H1 (cell line): ENCODE measurements around the gene IRGQ. TPM values are rescaled to one million over a fixed set of nuclear protein-coding genes. Genes with fewer than 3 reads are reported as not detected.
A peak's percentile ranks its signal among the peaks of the same experiment; 100 is the strongest.

ENCODE experiments used
- CTBP2 ChIP-seq: IDR thresholded peaks from 2 replicates; pipeline ENCODE4 v1.7.0; 2011; ENCODE audit warnings: borderline replicate concordance, mild to moderate bottlenecking, moderate library complexity, mixed read lengths, low read length; ENCODE audit not compliant: insufficient read depth, insufficient read length
- polyA plus RNA-seq, 7 experiments: library from polyadenylated mRNA; depleted of rRNA in 3 of 7; stranded (reverse) in 5 of 7; unstranded in 2 of 7; fragments of >200 nt in 5 of 7; fragments of 200-250 nt in 2 of 7; gene quantifications; 1 replicate in 5 of 7; 2 replicates in 1 of 7; 4 replicates in 1 of 7; pipeline versions ENCODE4 v1.2.1 to v1.2.3, GENCODE V29; 2011 to 2013; ENCODE audit warnings: missing spikeins in 2 of 7, mixed read lengths in 2 of 7
- total RNA-seq: library from RNA; stranded (reverse); fragmentation: NEBNext Ultra II Directional; extraction: Animal tissue kit (Norgen Biotek cat#: 25700); gene quantifications from 2 replicates; pipeline ENCODE4 v1.2.1, GENCODE V29; 2021
- TF ChIP-seq, protein P1 (sequence below), 3 experiments: IDR thresholded peaks; 1 replicate in 2 of 3; 2 replicates in 1 of 3; pipeline versions ENCODE4 v1.5.1 to v1.6.1; 2011; ENCODE audit warnings: low read length in 3 of 3, mild to moderate bottlenecking in 3 of 3, inconsistent platforms in 2 of 3, low read depth in 1 of 3, moderate library complexity in 1 of 3; ENCODE audit not compliant: insufficient read depth in 1 of 3; ENCODE audit errors: control extremely low read depth in 1 of 3
- TF ChIP-seq, protein P2 (sequence below): IDR thresholded peaks from 2 replicates; pipeline ENCODE4 v1.6.1; 2011; ENCODE audit warnings: low read depth, mild to moderate bottlenecking, low read length; ENCODE audit not compliant: insufficient read depth

IRGQ gene
- total and polyA plus RNA-seq, 2 of the 8 experiments (the other 6 are each of a cell fraction or from before 2014, with no cell fraction given), result 16.0 to 42.9 TPM

- TF ChIP-seq, protein P1, sequence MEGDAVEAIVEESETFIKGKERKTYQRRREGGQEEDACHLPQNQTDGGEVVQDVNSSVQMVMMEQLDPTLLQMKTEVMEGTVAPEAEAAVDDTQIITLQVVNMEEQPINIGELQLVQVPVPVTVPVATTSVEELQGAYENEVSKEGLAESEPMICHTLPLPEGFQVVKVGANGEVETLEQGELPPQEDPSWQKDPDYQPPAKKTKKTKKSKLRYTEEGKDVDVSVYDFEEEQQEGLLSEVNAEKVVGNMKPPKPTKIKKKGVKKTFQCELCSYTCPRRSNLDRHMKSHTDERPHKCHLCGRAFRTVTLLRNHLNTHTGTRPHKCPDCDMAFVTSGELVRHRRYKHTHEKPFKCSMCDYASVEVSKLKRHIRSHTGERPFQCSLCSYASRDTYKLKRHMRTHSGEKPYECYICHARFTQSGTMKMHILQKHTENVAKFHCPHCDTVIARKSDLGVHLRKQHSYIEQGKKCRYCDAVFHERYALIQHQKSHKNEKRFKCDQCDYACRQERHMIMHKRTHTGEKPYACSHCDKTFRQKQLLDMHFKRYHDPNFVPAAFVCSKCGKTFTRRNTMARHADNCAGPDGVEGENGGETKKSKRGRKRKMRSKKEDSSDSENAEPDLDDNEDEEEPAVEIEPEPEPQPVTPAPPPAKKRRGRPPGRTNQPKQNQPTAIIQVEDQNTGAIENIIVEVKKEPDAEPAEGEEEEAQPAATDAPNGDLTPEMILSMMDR (IDR thresholded peaks at IDR 0.05; ENCODE audit: control extremely low read depth in 1 of 3, insufficient read depth in 1 of 3, low read depth in 1 of 3, low read length in 3 of 3), result peak; percentile 80 to 91 (median 83)
- TF ChIP-seq CTBP2, result no peak
- TF ChIP-seq, protein P2, sequence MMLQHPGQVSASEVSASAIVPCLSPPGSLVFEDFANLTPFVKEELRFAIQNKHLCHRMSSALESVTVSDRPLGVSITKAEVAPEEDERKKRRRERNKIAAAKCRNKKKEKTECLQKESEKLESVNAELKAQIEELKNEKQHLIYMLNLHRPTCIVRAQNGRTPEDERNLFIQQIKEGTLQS, result no peak
- TF ChIP-seq, all 59 proteins: peak for 5
Observed at GRCh38 chr19:43534816-43535761, 60.8 kb downstream of the IRGQ start (continued).

Other genes with a start within 250 kb of the IRGQ start
- 3.4 and 4.2 TPM in 2 replicates for gene CD177, start 242.4 kb downstream of the IRGQ start, total RNA-seq
- 10.0 and 10.5 TPM in 2 replicates for gene CD177, start 242.4 kb downstream of the IRGQ start, polyA plus RNA-seq (2011; rRNA removed)
- gene TEX101, start 181.2 kb downstream of the IRGQ start, total RNA-seq, result not detected in 2 replicates
- gene TEX101, start 181.2 kb downstream of the IRGQ start, polyA plus RNA-seq (2011; rRNA removed), result 0.06 and 0.12 TPM in 2 replicates
- gene LYPD3, start 130.5 kb downstream of the IRGQ start, total RNA-seq, result 4.0 and 4.1 TPM in 2 replicates
- gene LYPD3, start 130.5 kb downstream of the IRGQ start, polyA plus RNA-seq (2011; rRNA removed), result 16.4 and 18.4 TPM in 2 replicates
- 7.5 and 8.5 TPM in 2 replicates for gene PHLDB3, start 91.4 kb downstream of the IRGQ start, total RNA-seq
- gene PHLDB3, start 91.4 kb downstream of the IRGQ start, polyA plus RNA-seq (2011; rRNA removed), result 4.0 and 6.5 TPM in 2 replicates
- 18.6 and 19.9 TPM in 2 replicates for gene ETHE1, start 68.9 kb downstream of the IRGQ start, total RNA-seq
- 92.7 and 96.0 TPM in 2 replicates for gene ETHE1, start 68.9 kb downstream of the IRGQ start, polyA plus RNA-seq (2011; rRNA removed)
- gene ZNF575, start 62.9 kb downstream of the IRGQ start, total RNA-seq, result not detected in 2 replicates
- 0.05 and 0.16 TPM in 2 replicates for gene ZNF575, start 62.9 kb downstream of the IRGQ start, polyA plus RNA-seq (2011; rRNA removed)
- 42.5 and 48.5 TPM in 2 replicates for gene XRCC1, start 20.6 kb downstream of the IRGQ start, total RNA-seq
- gene XRCC1, start 20.6 kb downstream of the IRGQ start, polyA plus RNA-seq (2011; rRNA removed), result 44.4 and 57.9 TPM in 2 replicates
- 7.5 and 9.2 TPM in 2 replicates for gene PINLYP, start 20.3 kb downstream of the IRGQ start, total RNA-seq
- gene PINLYP, start 20.3 kb downstream of the IRGQ start, polyA plus RNA-seq (2011; rRNA removed), result 27.1 and 31.3 TPM in 2 replicates
- gene ZNF576, start 461 bp upstream of the IRGQ start, total RNA-seq, result 13.6 and 14.7 TPM in 2 replicates
- 32.4 and 35.9 TPM in 2 replicates for gene ZNF576, start 461 bp upstream of the IRGQ start, polyA plus RNA-seq (2011; rRNA removed)
- gene SRRM5, start 16.0 kb upstream of the IRGQ start, total RNA-seq, result 0.11 and 0.25 TPM in 2 replicates
- 0.06 and 0.16 TPM in 2 replicates for gene SRRM5, start 16.0 kb upstream of the IRGQ start, polyA plus RNA-seq (2011; rRNA removed)
- gene ZNF428, start 23.5 kb upstream of the IRGQ start, total RNA-seq, result 16.7 and 19.5 TPM in 2 replicates
- 7.8 and 15.5 TPM in 2 replicates for gene ZNF428, start 23.5 kb upstream of the IRGQ start, polyA plus RNA-seq (2011; rRNA removed)
- 23.1 and 25.0 TPM in 2 replicates for gene CADM4, start 43.7 kb upstream of the IRGQ start, total RNA-seq
- gene CADM4, start 43.7 kb upstream of the IRGQ start, polyA plus RNA-seq (2011; rRNA removed), result 13.5 and 20.7 TPM in 2 replicates
- gene PLAUR, start 74.0 kb upstream of the IRGQ start, total RNA-seq, result 22.9 and 23.0 TPM in 2 replicates
- 23.4 and 29.8 TPM in 2 replicates for gene PLAUR, start 74.0 kb upstream of the IRGQ start, polyA plus RNA-seq (2011; rRNA removed)
- not detected in 2 replicates for gene IRGC, start 119.9 kb upstream of the IRGQ start, total RNA-seq
- not detected in 2 replicates for gene IRGC, start 119.9 kb upstream of the IRGQ start, polyA plus RNA-seq (2011; rRNA removed)
- gene SMG9, start 158.8 kb upstream of the IRGQ start, total RNA-seq, result 28.7 and 34.0 TPM in 2 replicates
- 20.4 and 25.6 TPM in 2 replicates for gene SMG9, start 158.8 kb upstream of the IRGQ start, polyA plus RNA-seq (2011; rRNA removed)
- gene KCNN4, start 184.8 kb upstream of the IRGQ start, total RNA-seq, result 0.78 and 1.0 TPM in 2 replicates
- 1.5 and 2.0 TPM in 2 replicates for gene KCNN4, start 184.8 kb upstream of the IRGQ start, polyA plus RNA-seq (2011; rRNA removed)
- gene LYPD5, start 206.3 kb upstream of the IRGQ start, total RNA-seq, result 0.59 and 0.74 TPM in 2 replicates
- 4.3 TPM in 2 replicates for gene LYPD5, start 206.3 kb upstream of the IRGQ start, polyA plus RNA-seq (2011; rRNA removed)
- 3.6 and 4.3 TPM in 2 replicates for gene ZNF283, start 231.2 kb upstream of the IRGQ start, total RNA-seq
- gene ZNF283, start 231.2 kb upstream of the IRGQ start, polyA plus RNA-seq (2011; rRNA removed), result 1.1 and 1.6 TPM in 2 replicates